ENCODE data around the gene MBD3L3. TPM values are rescaled to one million over a fixed set of nuclear protein-coding genes. Genes with fewer than 3 reads are reported as not detected.
"Not testable (repeated sequence)": the region's sequence is repeated elsewhere in the genome, so short reads cannot be mapped to it uniquely, and the experiment has no call there.

Gene MBD3L3
- not detected for total RNA-seq

- not testable (repeated sequence) for H3K27me3 Mint-ChIP-seq (ENCODE audit: low read depth); H3K4me3 Mint-ChIP-seq; H3K4me1 Mint-ChIP-seq (ENCODE audit: low read depth); DNase-seq; H3K9me3 Mint-ChIP-seq; H3K27ac Mint-ChIP-seq; ATAC-seq (replicated peaks in 1 of 2); H3K36me3 Mint-ChIP-seq (ENCODE audit: insufficient read depth in 2 of 2)
These were observed at the start of gene MBD3L3 for GRCh38 chr19:7058576-7058975. TSS of gene MBD3L3 (minus strand) at chr19:7058676. CDS start at chr19:7058605, 71 bp downstream.

GRCh38 chr19:7106711-7107657 lies 48.5 kb upstream of the MBD3L3 start:
- no peaks in the 10 kb centered on the region for H3K36me3 Mint-ChIP-seq (ENCODE audit: insufficient read depth in 2 of 2)
- ATAC-seq (replicated peaks in 1 of 2): no peak
- no peaks in the 10 kb centered on the region for H3K27me3 Mint-ChIP-seq (ENCODE audit: low read depth)
- no peak for DNase-seq
- H3K9me3 Mint-ChIP-seq: no peaks in the 10 kb centered on the region
- no peak overlapping the region for H3K4me3 Mint-ChIP-seq
- no peak overlapping the region for H3K27ac Mint-ChIP-seq
- peaks cover 3% of the 10 kb centered on the region for H3K4me1 Mint-ChIP-seq (ENCODE audit: low read depth)

- H3K4me3 Mint-ChIP-seq: no peak overlapping the region
- no peaks in the 10 kb centered on the region for H3K36me3 Mint-ChIP-seq (ENCODE audit: insufficient read depth in 2 of 2)
- H3K27me3 Mint-ChIP-seq (ENCODE audit: low read depth): peaks cover 5% of the 10 kb centered on the region
- H3K9me3 Mint-ChIP-seq: no peaks in the 10 kb centered on the region
- no peak for DNase-seq
- no peak for ATAC-seq (replicated peaks in 1 of 2)
- H3K27ac Mint-ChIP-seq: no peak overlapping the region
- H3K4me1 Mint-ChIP-seq (ENCODE audit: low read depth): peaks cover 14% of the 10 kb centered on the region
These were observed 46.4 kb upstream of the MBD3L3 start for GRCh38 chr19:7104747-7105447.

GRCh38 chr19:7101498-7102253 lies 43.2 kb upstream of the MBD3L3 start:
- Mint-ChIP-seq H3K27me3 (ENCODE audit: low read depth) (peaks cover 5% of the 10 kb centered on the region), H3K4me3 (peak overlapping the region; percentile 12 to 27), H3K9me3 (peaks cover 8 to 11% of the 10 kb centered on the region in 2 donors), H3K36me3 (ENCODE audit: insufficient read depth in 2 of 2) (peaks cover 8 to 12% of the 10 kb centered on the region in 2 donors), H3K4me1 (ENCODE audit: low read depth) (peaks cover 26% of the 10 kb centered on the region), H3K27ac (no peak overlapping the region)
- no peak for DNase-seq
- ATAC-seq (replicated peaks in 1 of 2): no peak

- H3K9me3 Mint-ChIP-seq: peaks cover 14 to 20% of the 10 kb centered on the region in 2 donors
- ATAC-seq (replicated peaks in 1 of 2): no peak
- H3K27ac Mint-ChIP-seq: peak overlapping the region; percentile 96
These were observed 41.1 kb upstream of the MBD3L3 start for GRCh38 chr19:7099597-7099921.

GRCh38 chr19:7098701-7099596 lies 40.5 kb upstream of the MBD3L3 start:
- DNase-seq: peak; percentile 91 to 93
- Mint-ChIP-seq H3K9me3 (peaks cover 14 to 20% of the 10 kb centered on the region in 2 donors), H3K36me3 (ENCODE audit: insufficient read depth in 2 of 2) (peaks cover 19 to 24% of the 10 kb centered on the region in 2 donors), H3K4me3 (peak overlapping the region; percentile 95), H3K4me1 (ENCODE audit: low read depth) (peaks cover 26% of the 10 kb centered on the region), H3K27ac (peak overlapping the region; percentile 96), H3K27me3 (ENCODE audit: low read depth) (peaks cover 5% of the 10 kb centered on the region)
- ATAC-seq (replicated peaks in 1 of 2): peak; percentile 90 to 91

More at GRCh38 chr19:7099597-7099921, 41.1 kb upstream of the MBD3L3 start:
- peaks cover 5% of the 10 kb centered on the region for H3K27me3 Mint-ChIP-seq (ENCODE audit: low read depth)
- H3K4me1 Mint-ChIP-seq (ENCODE audit: low read depth): peaks cover 26% of the 10 kb centered on the region
- peak overlapping the region; percentile 95 for H3K4me3 Mint-ChIP-seq
- H3K36me3 Mint-ChIP-seq (ENCODE audit: insufficient read depth in 2 of 2): peaks cover 19 to 22% of the 10 kb centered on the region in 2 donors
- no peak for DNase-seq

GRCh38 chr19:7098096-7098495 lies 39.6 kb upstream of the MBD3L3 start:
- peaks cover 19 to 28% of the 10 kb centered on the region in 2 donors for H3K36me3 Mint-ChIP-seq (ENCODE audit: insufficient read depth in 2 of 2)
- ATAC-seq (replicated peaks in 1 of 2) (no peak), DNase-seq (no peak)

GRCh38 chr19:7088999-7089398 lies 30.5 kb upstream of the MBD3L3 start:
- no peak for DNase-seq
- H3K4me1 Mint-ChIP-seq (ENCODE audit: low read depth): peaks cover 10% of the 10 kb centered on the region

More at GRCh38 chr19:7098096-7098495, 39.6 kb upstream of the MBD3L3 start:
- Mint-ChIP-seq H3K27ac (peak overlapping the region; percentile 96), H3K4me1 (ENCODE audit: low read depth) (peaks cover 26% of the 10 kb centered on the region), H3K9me3 (peaks cover 14 to 20% of the 10 kb centered on the region in 2 donors), H3K4me3 (peak overlapping the region; percentile 95), H3K27me3 (ENCODE audit: low read depth) (peaks cover 5% of the 10 kb centered on the region)

GRCh38 chr19:7083076-7083956 lies 24.8 kb upstream of the MBD3L3 start:
- peaks cover 53 to 88% of the 10 kb centered on the region in 2 donors for H3K36me3 Mint-ChIP-seq (ENCODE audit: insufficient read depth in 2 of 2)
- H3K4me3 Mint-ChIP-seq: no peak overlapping the region
- no peaks in the 10 kb centered on the region for H3K4me1 Mint-ChIP-seq (ENCODE audit: low read depth)
- peaks cover 15 to 35% of the 10 kb centered on the region in 2 donors for H3K9me3 Mint-ChIP-seq
- ATAC-seq (replicated peaks in 1 of 2): no peak
- no peak overlapping the region for H3K27ac Mint-ChIP-seq
- H3K27me3 Mint-ChIP-seq (ENCODE audit: low read depth): no peaks in the 10 kb centered on the region
- no peak for DNase-seq

More at GRCh38 chr19:7088999-7089398, 30.5 kb upstream of the MBD3L3 start:
- Mint-ChIP-seq H3K27ac (no peak overlapping the region), H3K9me3 (peaks cover 14 to 20% of the 10 kb centered on the region in 2 donors), H3K36me3 (ENCODE audit: insufficient read depth in 2 of 2) (peaks cover 25 to 55% of the 10 kb centered on the region in 2 donors), H3K27me3 (ENCODE audit: low read depth) (no peaks in the 10 kb centered on the region), H3K4me3 (no peak overlapping the region)
- ATAC-seq (replicated peaks in 1 of 2): no peak

- peaks cover 12 to 29% of the 10 kb centered on the region in 2 donors for H3K9me3 Mint-ChIP-seq
These were observed 19.5 kb upstream of the MBD3L3 start for GRCh38 chr19:7078008-7078407.

GRCh38 chr19:7076151-7076550 lies 17.7 kb upstream of the MBD3L3 start:
- Mint-ChIP-seq H3K27ac (no peak overlapping the region), H3K27me3 (ENCODE audit: low read depth) (no peaks in the 10 kb centered on the region), H3K9me3 (peaks cover 9 to 21% of the 10 kb centered on the region in 2 donors), H3K4me1 (ENCODE audit: low read depth) (peaks cover 10% of the 10 kb centered on the region), H3K4me3 (no peak overlapping the region), H3K36me3 (ENCODE audit: insufficient read depth in 2 of 2) (peaks cover 54 to 82% of the 10 kb centered on the region in 2 donors)
- ATAC-seq (replicated peaks in 1 of 2) (no peak), DNase-seq (no peak)

More at GRCh38 chr19:7078008-7078407, 19.5 kb upstream of the MBD3L3 start:
- H3K4me3 Mint-ChIP-seq: no peak overlapping the region
- peaks cover 61 to 89% of the 10 kb centered on the region in 2 donors for H3K36me3 Mint-ChIP-seq (ENCODE audit: insufficient read depth in 2 of 2)
- ATAC-seq (replicated peaks in 1 of 2) (no peak), DNase-seq (no peak)
- H3K4me1 Mint-ChIP-seq (ENCODE audit: low read depth): no peaks in the 10 kb centered on the region
- no peak overlapping the region for H3K27ac Mint-ChIP-seq
- H3K27me3 Mint-ChIP-seq (ENCODE audit: low read depth): no peaks in the 10 kb centered on the region

Measured in activated T-cell treated with anti-CD3 and anti-CD28 coated beads, Interleukin-2, amount 50 U/mL, for 72 hours (primary cell).